ENCODE data around the gene HSDL1. TPM values are rescaled to one million over a fixed set of nuclear protein-coding genes. Genes with fewer than 3 reads are reported as not detected.

HSDL1 gene
- total RNA-seq, 3 donors from 2014 or later (not counting 1 experiment from before 2014, with no cell fraction given), result 11.2 to 15.3 (median 13.5) TPM

DNA sequence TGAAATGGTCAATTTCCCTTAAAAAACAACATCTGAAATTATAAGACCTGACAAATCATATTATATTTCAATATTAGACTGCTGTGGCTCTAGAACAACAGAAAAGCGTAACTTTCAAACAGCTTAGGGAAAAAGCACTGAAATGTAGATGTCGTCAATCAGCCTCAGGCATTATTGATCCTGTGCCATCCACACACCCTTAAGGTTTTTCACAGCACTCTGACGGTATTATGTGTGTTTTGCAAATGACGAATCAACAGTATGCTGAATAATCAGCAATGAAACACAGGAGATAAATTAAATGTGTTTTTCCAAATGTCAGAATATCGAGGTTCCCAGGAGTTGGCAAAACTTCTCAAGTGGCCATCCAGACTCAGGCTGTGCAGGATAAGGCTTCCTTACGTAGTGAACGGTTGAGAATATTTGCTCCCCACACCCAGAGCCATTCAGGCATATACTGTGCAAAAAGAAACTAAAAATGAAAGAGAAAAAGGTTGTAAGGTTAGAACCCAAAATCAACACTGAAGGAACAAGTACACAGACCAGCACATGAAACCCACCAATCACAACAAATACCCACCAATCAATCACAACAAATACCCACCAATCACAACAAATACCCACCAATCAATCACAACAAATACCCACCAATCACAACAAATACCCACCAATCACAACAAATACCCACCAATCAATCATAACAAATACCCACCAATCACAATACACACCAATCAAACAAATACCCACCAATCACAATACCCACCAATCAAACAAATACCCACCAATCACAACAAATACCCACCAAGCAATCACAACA is 20.5 kb downstream of the HSDL1 start:
- Histone ChIP-seq H3K27me3 (ENCODE audit: control insufficient read depth, insufficient read depth, low read length) (no peaks in the 10 kb centered on the region), H3K4me3 (ENCODE audit: low read length) (no peak overlapping the region), H3K4me1 (ENCODE audit: control insufficient read depth, insufficient read depth, low read length) (no peaks in the 10 kb centered on the region), H3K9me3 (ENCODE audit: control insufficient read depth, insufficient read depth, low read length) (no peaks in the 10 kb centered on the region), H3K36me3 (ENCODE audit: control insufficient read depth, insufficient read depth, low read length) (peaks cover 5% of the 10 kb centered on the region), H3K27ac (ENCODE audit: low read length) (no peak overlapping the region)
- no peaks in the 10 kb centered on the region for H3K27me3 Mint-ChIP-seq (ENCODE audit: low read depth in 2 of 2)
- H3K27ac Mint-ChIP-seq, result no peak overlapping the region
- intact Hi-C loops (cut with micrococcal nuclease), result no loop called here
- no peak for TF ChIP-seq CTCF (IDR thresholded peaks at IDR 0.05)
- 97% methylated on average over 5 of the region's 7 CpGs for WGBS (ENCODE audit: insufficient coverage)
- H3K4me1 Mint-ChIP-seq, result no peaks in the 10 kb centered on the region
- no peak for ATAC-seq
- DNase-seq, result no peak
- H3K4me3 Mint-ChIP-seq, result no peak overlapping the region
- no peaks in the 10 kb centered on the region for H3K9me3 Mint-ChIP-seq
- H3K36me3 Mint-ChIP-seq, result no peaks in the 10 kb centered on the region

DNA sequence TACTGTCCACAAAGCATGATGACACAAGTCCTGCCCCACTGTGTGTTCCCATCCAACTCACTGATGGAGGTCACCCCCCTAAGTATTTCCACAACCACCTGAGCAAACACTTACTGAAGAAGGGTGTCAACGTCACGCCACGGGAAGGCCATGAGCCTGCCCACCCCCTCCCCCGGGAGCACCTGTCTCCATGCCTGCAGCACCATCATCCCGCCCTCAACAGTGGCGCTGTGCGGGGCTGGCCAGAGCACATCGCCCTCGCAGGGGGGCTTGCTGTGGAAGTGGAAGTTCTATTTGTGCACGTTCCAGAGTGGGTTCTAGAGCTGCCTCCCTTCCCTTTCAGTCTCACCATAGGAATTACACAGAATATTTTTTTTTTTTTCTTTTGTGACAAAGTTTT is 24.0 kb downstream of the HSDL1 start:
- ATAC-seq, result no peak
- no peak for TF ChIP-seq CTCF (IDR thresholded peaks at IDR 0.05)
- Histone ChIP-seq H3K27me3 (ENCODE audit: control insufficient read depth, insufficient read depth, low read length) (no peaks in the 10 kb centered on the region), H3K27ac (ENCODE audit: low read length) (no peak overlapping the region), H3K4me1 (ENCODE audit: control insufficient read depth, insufficient read depth, low read length) (peaks cover 11% of the 10 kb centered on the region), H3K36me3 (ENCODE audit: control insufficient read depth, insufficient read depth, low read length) (peaks cover 3% of the 10 kb centered on the region), H3K9me3 (ENCODE audit: control insufficient read depth, insufficient read depth, low read length) (no peaks in the 10 kb centered on the region), H3K4me3 (ENCODE audit: low read length) (no peak overlapping the region)
- DNase-seq, result no peak
- 95% methylated on average over 10 of the region's 10 CpGs for WGBS (ENCODE audit: insufficient coverage)
- H3K4me3 Mint-ChIP-seq, result no peak overlapping the region
- peaks cover 2 to 7% of the 10 kb centered on the region in 2 donors for H3K4me1 Mint-ChIP-seq
- no peaks in the 10 kb centered on the region for H3K36me3 Mint-ChIP-seq
- no peaks in the 10 kb centered on the region for H3K9me3 Mint-ChIP-seq
- intact Hi-C loops (cut with micrococcal nuclease), result no loop called here
- H3K27ac Mint-ChIP-seq, result no peak overlapping the region
- no peaks in the 10 kb centered on the region for H3K27me3 Mint-ChIP-seq (ENCODE audit: low read depth in 2 of 2)

DNA sequence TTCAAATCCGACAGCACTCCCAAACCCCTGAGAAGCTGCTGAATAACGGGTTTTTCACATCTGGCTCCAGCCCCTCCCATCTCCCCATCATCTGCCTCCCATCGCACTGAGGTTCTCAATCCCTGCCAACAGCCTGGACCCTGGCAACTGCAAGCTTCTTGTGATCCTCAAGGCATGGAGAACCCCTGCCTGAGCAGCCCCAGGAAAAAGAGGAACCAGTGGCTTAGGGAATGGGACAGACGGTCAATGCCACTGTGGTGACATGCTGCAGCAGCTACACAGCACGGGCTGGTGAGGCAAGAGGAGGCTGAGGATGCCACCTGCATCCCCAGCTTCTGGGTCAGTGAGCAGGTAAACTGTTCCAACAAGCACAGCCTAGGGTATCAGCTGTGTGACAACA is 25.0 kb downstream of the HSDL1 start:
- intact Hi-C loops (cut with micrococcal nuclease), result no loop called here
- 80% methylated on average over 5 of the region's 5 CpGs for WGBS (ENCODE audit: insufficient coverage)

More for the DNA sequence above, 25.0 kb downstream of the HSDL1 start:
- Histone ChIP-seq H3K36me3 (ENCODE audit: control insufficient read depth, insufficient read depth, low read length) (peaks cover 3% of the 10 kb centered on the region), H3K9me3 (ENCODE audit: control insufficient read depth, insufficient read depth, low read length) (no peaks in the 10 kb centered on the region), H3K27ac (ENCODE audit: low read length) (no peak overlapping the region), H3K4me1 (ENCODE audit: control insufficient read depth, insufficient read depth, low read length) (peaks cover 20% of the 10 kb centered on the region), H3K27me3 (ENCODE audit: control insufficient read depth, insufficient read depth, low read length) (no peaks in the 10 kb centered on the region), H3K4me3 (ENCODE audit: low read length) (no peak overlapping the region)
- no peak for TF ChIP-seq CTCF (IDR thresholded peaks at IDR 0.05)
- Mint-ChIP-seq H3K4me1 (peaks cover 12 to 17% of the 10 kb centered on the region in 2 donors), H3K27me3 (ENCODE audit: low read depth in 2 of 2) (no peaks in the 10 kb centered on the region), H3K4me3 (no peak overlapping the region), H3K36me3 (no peaks in the 10 kb centered on the region), H3K27ac (no peak overlapping the region), H3K9me3 (no peaks in the 10 kb centered on the region)
- DNase-seq (no peak), ATAC-seq (no peak)

Data from natural killer cell (primary cell).